ENCODE results near the gene NAIF1.

NAIF1 gene

GRCh38 chr9:128108269-128109049 is 41.3 kb upstream of the NAIF1 start:
- DNase-seq (ENCODE audit: low spot score) (no peak), ATAC-seq (ENCODE audit: low read depth) (no peak)
- no peak overlapping the region for H3K27ac ChIP-seq (ENCODE audit: poor library complexity, severe bottlenecking)
- H3K27me3 ChIP-seq (ENCODE audit: insufficient read depth, poor library complexity, severe bottlenecking): no peaks in the 10 kb centered on the region
- no peaks in the 10 kb centered on the region for H3K4me1 ChIP-seq (ENCODE audit: insufficient read depth, poor library complexity, severe bottlenecking)
- no peak overlapping the region for H3K4me3 ChIP-seq (ENCODE audit: severe bottlenecking)
- H3K9me3 ChIP-seq (ENCODE audit: severe bottlenecking): no peaks in the 10 kb centered on the region
- TF ChIP-seq, protein P1, sequence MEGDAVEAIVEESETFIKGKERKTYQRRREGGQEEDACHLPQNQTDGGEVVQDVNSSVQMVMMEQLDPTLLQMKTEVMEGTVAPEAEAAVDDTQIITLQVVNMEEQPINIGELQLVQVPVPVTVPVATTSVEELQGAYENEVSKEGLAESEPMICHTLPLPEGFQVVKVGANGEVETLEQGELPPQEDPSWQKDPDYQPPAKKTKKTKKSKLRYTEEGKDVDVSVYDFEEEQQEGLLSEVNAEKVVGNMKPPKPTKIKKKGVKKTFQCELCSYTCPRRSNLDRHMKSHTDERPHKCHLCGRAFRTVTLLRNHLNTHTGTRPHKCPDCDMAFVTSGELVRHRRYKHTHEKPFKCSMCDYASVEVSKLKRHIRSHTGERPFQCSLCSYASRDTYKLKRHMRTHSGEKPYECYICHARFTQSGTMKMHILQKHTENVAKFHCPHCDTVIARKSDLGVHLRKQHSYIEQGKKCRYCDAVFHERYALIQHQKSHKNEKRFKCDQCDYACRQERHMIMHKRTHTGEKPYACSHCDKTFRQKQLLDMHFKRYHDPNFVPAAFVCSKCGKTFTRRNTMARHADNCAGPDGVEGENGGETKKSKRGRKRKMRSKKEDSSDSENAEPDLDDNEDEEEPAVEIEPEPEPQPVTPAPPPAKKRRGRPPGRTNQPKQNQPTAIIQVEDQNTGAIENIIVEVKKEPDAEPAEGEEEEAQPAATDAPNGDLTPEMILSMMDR (IDR thresholded peaks at IDR 0.05; ENCODE audit: poor library complexity, severe bottlenecking): no peak
- peaks cover 38% of the 10 kb centered on the region for H3K36me3 ChIP-seq (ENCODE audit: low read depth)

GRCh38 chr9:128107468-128108268 is 40.5 kb upstream of the NAIF1 start:
- Histone ChIP-seq H3K36me3 (ENCODE audit: low read depth) (peaks cover 45% of the 10 kb centered on the region), H3K4me1 (ENCODE audit: insufficient read depth, poor library complexity, severe bottlenecking) (no peaks in the 10 kb centered on the region), H3K9me3 (ENCODE audit: severe bottlenecking) (no peaks in the 10 kb centered on the region), H3K4me3 (ENCODE audit: severe bottlenecking) (no peak overlapping the region), H3K27ac (ENCODE audit: poor library complexity, severe bottlenecking) (no peak overlapping the region), H3K27me3 (ENCODE audit: insufficient read depth, poor library complexity, severe bottlenecking) (no peaks in the 10 kb centered on the region)
- DNase-seq (ENCODE audit: low spot score) (no peak), ATAC-seq (ENCODE audit: low read depth) (no peak)
- TF ChIP-seq, protein P1 (IDR thresholded peaks at IDR 0.05; ENCODE audit: poor library complexity, severe bottlenecking): no peak

GRCh38 chr9:128106940-128107467 is 39.9 kb upstream of the NAIF1 start:
- peaks cover 48% of the 10 kb centered on the region for H3K36me3 ChIP-seq (ENCODE audit: low read depth)
- ATAC-seq (ENCODE audit: low read depth): no peak

DNA sequence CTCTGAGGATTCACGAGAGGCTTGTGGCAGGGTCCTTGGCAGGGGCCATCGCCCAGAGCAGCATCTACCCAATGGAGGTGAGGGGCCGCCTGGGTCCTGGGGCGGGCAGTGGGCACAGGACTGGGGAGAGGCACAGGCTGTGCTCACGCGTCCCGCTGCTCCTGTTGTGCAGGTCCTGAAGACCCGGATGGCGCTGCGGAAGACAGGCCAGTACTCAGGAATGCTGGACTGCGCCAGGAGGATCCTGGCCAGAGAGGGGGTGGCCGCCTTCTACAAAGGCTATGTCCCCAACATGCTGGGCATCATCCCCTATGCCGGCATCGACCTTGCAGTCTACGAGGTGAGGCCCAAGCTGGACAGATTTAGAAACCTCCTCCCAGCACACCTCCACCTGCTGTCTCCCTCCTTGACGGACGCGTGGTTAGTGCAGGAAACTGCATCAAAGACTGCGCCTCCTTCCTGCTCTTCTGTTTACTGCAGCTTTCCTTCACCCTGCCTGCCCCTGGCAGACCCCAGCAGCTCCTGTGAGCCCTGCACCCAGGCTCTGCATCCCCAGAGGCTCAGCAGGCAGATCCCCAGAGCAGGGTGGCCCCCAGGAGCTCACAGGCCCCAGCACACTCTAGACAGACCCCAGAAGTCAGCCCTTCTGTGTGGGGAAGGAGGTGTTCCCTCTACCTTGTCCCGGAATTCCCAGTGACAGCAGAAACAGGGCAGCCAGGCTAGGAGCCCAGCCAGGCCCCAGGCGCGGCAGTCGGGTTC is 39.2 kb upstream of the NAIF1 start:
- Histone ChIP-seq H3K9me3 (ENCODE audit: severe bottlenecking) (no peaks in the 10 kb centered on the region), H3K4me1 (ENCODE audit: insufficient read depth, poor library complexity, severe bottlenecking) (no peaks in the 10 kb centered on the region), H3K27me3 (ENCODE audit: insufficient read depth, poor library complexity, severe bottlenecking) (no peaks in the 10 kb centered on the region), H3K36me3 (ENCODE audit: low read depth) (peaks cover 49% of the 10 kb centered on the region), H3K4me3 (ENCODE audit: severe bottlenecking) (no peak overlapping the region), H3K27ac (ENCODE audit: poor library complexity, severe bottlenecking) (no peak overlapping the region)
- no peak for DNase-seq (ENCODE audit: low spot score)
- TF ChIP-seq, protein P1 (IDR thresholded peaks at IDR 0.05; ENCODE audit: poor library complexity, severe bottlenecking): no peak
- ATAC-seq (ENCODE audit: low read depth): no peak

More at GRCh38 chr9:128106940-128107467, 39.9 kb upstream of the NAIF1 start:
- DNase-seq (ENCODE audit: low spot score): no peak
- TF ChIP-seq, protein P1 (IDR thresholded peaks at IDR 0.05; ENCODE audit: poor library complexity, severe bottlenecking): no peak
- no peaks in the 10 kb centered on the region for H3K27me3 ChIP-seq (ENCODE audit: insufficient read depth, poor library complexity, severe bottlenecking)
- H3K27ac ChIP-seq (ENCODE audit: poor library complexity, severe bottlenecking): no peak overlapping the region
- no peaks in the 10 kb centered on the region for H3K4me1 ChIP-seq (ENCODE audit: insufficient read depth, poor library complexity, severe bottlenecking)
- H3K9me3 ChIP-seq (ENCODE audit: severe bottlenecking): no peaks in the 10 kb centered on the region
- H3K4me3 ChIP-seq (ENCODE audit: severe bottlenecking): no peak overlapping the region

Measured in RWPE2 (cell line).